ENCODE results near the gene MOBP.
"Not testable (repeated sequence)": the region's sequence is repeated elsewhere in the genome, so short reads cannot be mapped to it uniquely, and the experiment has no call there.

Gene MOBP

GRCh38 chr3:39447637-39448483, 19.6 kb upstream of the MOBP start:
- H3K36me3 ChIP-seq (replicated peaks) = no peaks in the 10 kb centered on the region
- peak; percentile 84 for DNase-seq
- H3K4me3 ChIP-seq (ENCODE audit: low read depth, low read length) = no peak overlapping the region
- no peak overlapping the region for H3K27ac ChIP-seq
- in situ Hi-C loops (cut with HindIII; ENCODE audit: low pct_ligation_motif_present, low sequenced_read_pairs) = no loop called here
- TF ChIP-seq CTCF (IDR thresholded peaks at IDR 0.05; ENCODE audit: low read depth, low read length, missing control alignments) = peak; percentile 91
- H3K27me3 ChIP-seq (replicated peaks) = no peaks in the 10 kb centered on the region

DNA sequence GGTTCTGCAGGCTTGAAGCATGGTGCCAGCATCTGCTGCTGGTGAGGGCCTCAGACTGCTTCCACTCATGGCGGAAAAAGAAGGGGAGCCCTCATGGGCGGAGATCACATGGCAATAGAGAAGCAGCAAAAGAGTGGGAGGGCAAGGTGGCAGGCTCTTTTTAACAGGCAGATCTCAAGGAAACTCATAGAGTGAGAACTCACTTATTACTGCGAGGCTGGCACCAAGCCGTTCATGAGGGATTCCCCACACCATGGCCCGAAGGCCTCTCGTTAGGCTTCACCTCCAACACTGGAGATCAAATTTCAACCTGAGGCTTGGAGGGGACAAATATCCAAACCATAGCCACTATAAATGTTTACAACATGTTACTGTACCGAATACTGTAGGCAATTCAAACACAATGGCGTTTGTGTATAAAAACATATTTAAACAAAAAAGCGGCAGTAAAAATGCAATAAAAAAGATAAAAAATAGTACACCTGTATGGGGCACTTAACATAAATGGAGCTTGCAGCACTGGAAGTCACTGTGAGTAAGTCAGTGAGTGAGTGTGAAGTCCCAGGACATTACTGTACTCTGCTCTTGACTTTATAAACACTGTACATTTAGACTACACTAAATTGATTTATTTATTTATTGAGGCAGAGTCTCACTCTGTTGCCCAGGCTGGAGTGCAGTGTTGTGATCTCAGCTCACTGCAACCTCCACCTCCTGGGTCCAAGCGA, 18.8 kb upstream of the MOBP start:
- DNase-seq = no peak
- Histone ChIP-seq H3K36me3 (replicated peaks) (no peaks in the 10 kb centered on the region), H3K27ac (no peak overlapping the region), H3K27me3 (replicated peaks) (no peaks in the 10 kb centered on the region), H3K4me3 (ENCODE audit: low read depth, low read length) (no peak overlapping the region)
- in situ Hi-C loops (cut with HindIII; ENCODE audit: low pct_ligation_motif_present, low sequenced_read_pairs) = no loop called here
- no peak for TF ChIP-seq CTCF (IDR thresholded peaks at IDR 0.05; ENCODE audit: low read depth, low read length, missing control alignments)

- H3K27me3 ChIP-seq (replicated peaks) = no peaks in the 10 kb centered on the region
- no peak overlapping the region for H3K27ac ChIP-seq
- H3K4me3 ChIP-seq (ENCODE audit: low read depth, low read length) = no peak overlapping the region
- DNase-seq = no peak
- in situ Hi-C loops (cut with HindIII; ENCODE audit: low pct_ligation_motif_present, low sequenced_read_pairs) = no loop called here
- TF ChIP-seq CTCF (IDR thresholded peaks at IDR 0.05; ENCODE audit: low read depth, low read length, missing control alignments) = no peak
- no peaks in the 10 kb centered on the region for H3K36me3 ChIP-seq (replicated peaks)
Measured at GRCh38 chr3:39449796-39450195, 17.7 kb upstream of the MOBP start.

GRCh38 chr3:39453134-39453533, 14.3 kb upstream of the MOBP start:
- Histone ChIP-seq H3K27ac (no peak overlapping the region), H3K36me3 (replicated peaks) (no peaks in the 10 kb centered on the region), H3K27me3 (replicated peaks) (no peaks in the 10 kb centered on the region), H3K4me3 (ENCODE audit: low read depth, low read length) (no peak overlapping the region)
- no peak for DNase-seq
- in situ Hi-C loops (cut with HindIII; ENCODE audit: low pct_ligation_motif_present, low sequenced_read_pairs) = no loop called here
- TF ChIP-seq CTCF (IDR thresholded peaks at IDR 0.05; ENCODE audit: low read depth, low read length, missing control alignments) = no peak

DNA sequence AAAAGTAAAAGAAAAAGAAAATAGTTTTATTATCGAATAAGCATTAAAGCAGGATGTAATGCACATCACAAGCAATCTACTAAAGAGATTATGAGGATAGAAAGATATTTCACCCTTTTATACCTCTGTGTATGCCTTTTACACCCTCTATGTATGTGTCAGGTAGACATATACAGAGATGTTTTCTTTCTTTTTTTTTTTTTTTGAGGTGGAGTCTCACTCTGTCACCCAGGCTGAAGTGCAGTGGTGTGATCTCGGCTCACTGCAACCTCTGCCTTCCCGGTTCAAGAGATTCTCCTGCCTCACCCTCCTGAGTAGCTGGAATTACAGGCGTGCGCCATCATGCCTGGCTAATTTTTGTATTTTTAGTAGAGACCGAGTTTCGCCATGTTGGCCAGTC, 13.6 kb upstream of the MOBP start:
- H3K4me3 ChIP-seq (ENCODE audit: low read depth, low read length); H3K27ac ChIP-seq; H3K36me3 ChIP-seq (replicated peaks); H3K27me3 ChIP-seq (replicated peaks); DNase-seq; in situ Hi-C loops (cut with HindIII; ENCODE audit: low pct_ligation_motif_present, low sequenced_read_pairs): not testable (repeated sequence)

DNA sequence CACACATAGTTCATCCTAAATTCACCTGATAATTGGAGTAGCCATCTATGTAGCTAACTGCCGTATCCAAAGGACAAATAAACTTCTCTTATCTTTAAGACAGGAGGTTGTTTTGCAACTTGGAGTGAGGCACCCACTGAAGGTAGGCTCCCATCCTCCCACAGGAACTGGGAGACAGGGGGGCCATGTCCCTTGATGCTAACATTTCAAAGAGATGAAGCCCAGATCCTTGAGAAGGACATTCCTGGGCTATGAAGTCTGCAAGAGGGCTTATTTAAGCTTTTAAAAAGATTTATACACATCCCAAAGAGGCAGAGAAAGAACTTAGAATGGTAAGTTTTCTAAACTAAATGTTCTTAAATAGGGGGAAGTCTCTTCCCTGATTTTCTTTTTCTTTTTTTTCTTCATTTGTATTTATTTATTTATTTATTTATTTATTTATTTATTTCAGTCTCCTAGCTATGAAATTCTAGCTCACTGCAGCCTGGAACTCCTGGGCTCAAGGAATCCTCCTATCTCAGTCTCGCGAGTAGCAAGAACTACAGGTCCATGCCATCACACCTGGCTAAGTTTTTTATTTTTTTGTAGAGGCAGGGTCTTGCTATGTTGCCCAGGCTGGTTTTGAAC, 12.8 kb upstream of the MOBP start:
- Histone ChIP-seq H3K36me3 (replicated peaks) (no peaks in the 10 kb centered on the region), H3K4me3 (ENCODE audit: low read depth, low read length) (no peak overlapping the region), H3K27me3 (replicated peaks) (no peaks in the 10 kb centered on the region), H3K27ac (no peak overlapping the region)
- no peak for DNase-seq
- no peak for TF ChIP-seq CTCF (IDR thresholded peaks at IDR 0.05; ENCODE audit: low read depth, low read length, missing control alignments)
- in situ Hi-C loops (cut with HindIII; ENCODE audit: low pct_ligation_motif_present, low sequenced_read_pairs) = no loop called here

Measured in brain microvascular endothelial cell (primary cell).